WTC11 (cell line): Measurements from ENCODE around the gene DGCR2. TPM values are rescaled to one million over a fixed set of nuclear protein-coding genes. Genes with fewer than 3 reads are reported as not detected.

ENCODE experiments used
- ATAC-seq: fragments of 200-7000 bp; cut with Tn5 transposase; 2 replicates; pipeline ENCODE4 v1.10.0; 2021; ENCODE audit warnings: mild to moderate bottlenecking, moderate library complexity
- CTCF ChIA-PET: fragments of 300-600 bp; sonication (Branson Sonifier 250); formaldehyde crosslinking; loops from one replicate; lab custom pipeline; 2021; ENCODE audit warnings: antibody characterized with exemption; lab: Charles Lee
- POLR2A ChIA-PET: fragments of 350-600 bp; sonication (Branson Sonifier 250); formaldehyde crosslinking; loops from one replicate; lab custom pipeline; 2021; ENCODE audit warnings: antibody characterized with exemption; lab: Charles Lee
- DNase-seq: peaks from one replicate; pipeline ENCODE4 v3.0.0; 2021; ENCODE audit warnings: low spot score
- H3K27ac Mint-ChIP-seq: 2 replicates; pipeline ENCODE4 v1.8.0; 2021; ENCODE audit warnings: mixed read lengths
- H3K27me3 Mint-ChIP-seq: 2 replicates; pipeline ENCODE4 v1.8.0; 2021; ENCODE audit warnings: low read depth, mild to moderate bottlenecking, moderate library complexity, mixed read lengths
- H3K36me3 Mint-ChIP-seq: 2 replicates; pipeline ENCODE4 v1.8.0; 2021; ENCODE audit warnings: mixed read lengths
- H3K4me1 Mint-ChIP-seq: 2 replicates; pipeline ENCODE4 v1.8.0; 2022; ENCODE audit warnings: mixed read lengths
- H3K4me3 Mint-ChIP-seq: 2 replicates; pipeline ENCODE4 v1.8.0; 2021; ENCODE audit warnings: mild to moderate bottlenecking, moderate library complexity, mixed read lengths
- H3K9me3 Mint-ChIP-seq: 2 replicates; pipeline ENCODE4 v1.8.0; 2021; ENCODE audit warnings: mixed read lengths
- CREB1 ChIP-seq: sonication (generic); formaldehyde crosslinking; IDR thresholded peaks from 2 replicates; pipeline ENCODE4 v1.8.0; 2023; ENCODE audit warnings: mild to moderate bottlenecking, missing genetic modification reagents
- EMX1 ChIP-seq: fragments of 250-450 bp; sonication (Bioruptor Pico); IDR thresholded peaks from 2 replicates; pipeline ENCODE4 v1.8.0; 2021; ENCODE audit warnings: mild to moderate bottlenecking
- HMGA2 ChIP-seq: fragments of 250-450 bp; sonication (Bioruptor Pico); IDR thresholded peaks from 2 replicates; pipeline ENCODE4 v1.4.0; 2021; ENCODE audit warnings: mild to moderate bottlenecking, moderate library complexity
- IRF2 ChIP-seq: sonication (generic); formaldehyde crosslinking; IDR thresholded peaks from 2 replicates; pipeline ENCODE4 v1.8.0; 2022; ENCODE audit warnings: low read depth, missing genetic modification reagents, borderline replicate concordance
- ZNF317 ChIP-seq: sonication (generic); formaldehyde crosslinking; IDR thresholded peaks from 2 replicates; pipeline ENCODE4 v1.8.1; 2023; ENCODE audit warnings: low read depth, mild to moderate bottlenecking, moderate library complexity, missing genetic modification reagents, borderline replicate concordance
- total RNA-seq: library from RNA; stranded (reverse); gene quantifications from 3 replicates; pipeline ENCODE4 v1.2.3, GENCODE V29; 2021
- TF ChIP-seq, protein P1 (sequence below): sonication (generic); formaldehyde crosslinking; IDR thresholded peaks from 2 replicates; pipeline ENCODE4 v1.8.0; 2022; ENCODE audit warnings: mild to moderate bottlenecking, missing genetic modification reagents
- TF ChIP-seq, protein P2 (sequence below): sonication (generic); formaldehyde crosslinking; IDR thresholded peaks from 2 replicates; pipeline ENCODE4 v1.8.0; 2022; ENCODE audit warnings: mild to moderate bottlenecking, missing genetic modification reagents
- TF ChIP-seq, protein P3 (sequence below): sonication (generic); formaldehyde crosslinking; IDR thresholded peaks from 2 replicates; pipeline ENCODE4 v1.8.0; 2022; ENCODE audit warnings: missing genetic modification reagents
- TF ChIP-seq, protein P4 (sequence below): sonication (generic); formaldehyde crosslinking; IDR thresholded peaks from 2 replicates; pipeline ENCODE4 v1.8.1; 2023; ENCODE audit warnings: mild to moderate bottlenecking, missing genetic modification reagents
- TF ChIP-seq, protein P5 (sequence below): fragments of 250-450 bp; sonication (Bioruptor Pico); conservative IDR thresholded peaks from 2 replicates; pipeline ENCODE4 v1.9.0; 2021; ENCODE audit warnings: mild to moderate bottlenecking

DGCR2 gene
- total RNA-seq, 1 experiment from 2014 or later: 64.2 TPM

DNA sequence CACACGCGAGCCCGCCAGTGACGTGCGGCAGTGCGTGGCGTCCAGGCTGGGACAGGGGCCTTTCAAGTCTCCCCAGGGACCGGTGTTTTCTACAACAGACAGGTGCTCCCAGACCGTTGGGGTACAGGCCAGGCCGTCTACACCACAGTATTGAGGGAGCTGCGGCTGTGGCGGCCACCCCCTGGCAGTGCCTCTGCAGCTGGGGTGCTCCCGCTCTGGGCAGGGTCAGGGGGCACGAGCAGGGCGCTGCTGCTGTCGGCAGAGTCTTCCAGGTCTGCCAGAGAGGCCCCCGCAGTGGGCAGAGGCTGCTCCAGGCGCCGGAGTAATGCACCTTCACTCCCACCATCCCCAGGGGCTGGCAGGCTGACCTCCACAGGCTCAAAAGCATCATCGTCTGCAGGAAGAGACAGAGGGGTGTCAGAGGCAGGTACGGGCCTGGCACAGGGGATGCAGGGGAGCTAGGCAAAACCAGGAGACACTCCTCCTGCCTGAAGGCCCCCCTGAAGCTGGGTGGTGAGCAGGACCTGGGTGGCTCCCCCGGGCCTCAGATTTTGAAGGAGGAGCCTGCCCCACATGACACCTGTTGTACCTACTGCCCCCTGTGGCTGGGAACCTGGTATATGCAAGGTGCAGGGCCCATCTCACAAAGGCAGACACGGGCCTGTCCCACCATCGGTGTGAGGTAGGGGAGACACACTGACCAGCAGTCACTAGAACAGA is 83.3 kb downstream of the DGCR2 start (continued):
- TF ChIP-seq, protein P1, sequence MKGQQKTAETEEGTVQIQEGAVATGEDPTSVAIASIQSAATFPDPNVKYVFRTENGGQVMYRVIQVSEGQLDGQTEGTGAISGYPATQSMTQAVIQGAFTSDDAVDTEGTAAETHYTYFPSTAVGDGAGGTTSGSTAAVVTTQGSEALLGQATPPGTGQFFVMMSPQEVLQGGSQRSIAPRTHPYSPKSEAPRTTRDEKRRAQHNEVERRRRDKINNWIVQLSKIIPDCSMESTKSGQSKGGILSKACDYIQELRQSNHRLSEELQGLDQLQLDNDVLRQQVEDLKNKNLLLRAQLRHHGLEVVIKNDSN (CRISPR knock-in tag): no peak
- TF ChIP-seq IRF2: no peak
- TF ChIP-seq, protein P2, sequence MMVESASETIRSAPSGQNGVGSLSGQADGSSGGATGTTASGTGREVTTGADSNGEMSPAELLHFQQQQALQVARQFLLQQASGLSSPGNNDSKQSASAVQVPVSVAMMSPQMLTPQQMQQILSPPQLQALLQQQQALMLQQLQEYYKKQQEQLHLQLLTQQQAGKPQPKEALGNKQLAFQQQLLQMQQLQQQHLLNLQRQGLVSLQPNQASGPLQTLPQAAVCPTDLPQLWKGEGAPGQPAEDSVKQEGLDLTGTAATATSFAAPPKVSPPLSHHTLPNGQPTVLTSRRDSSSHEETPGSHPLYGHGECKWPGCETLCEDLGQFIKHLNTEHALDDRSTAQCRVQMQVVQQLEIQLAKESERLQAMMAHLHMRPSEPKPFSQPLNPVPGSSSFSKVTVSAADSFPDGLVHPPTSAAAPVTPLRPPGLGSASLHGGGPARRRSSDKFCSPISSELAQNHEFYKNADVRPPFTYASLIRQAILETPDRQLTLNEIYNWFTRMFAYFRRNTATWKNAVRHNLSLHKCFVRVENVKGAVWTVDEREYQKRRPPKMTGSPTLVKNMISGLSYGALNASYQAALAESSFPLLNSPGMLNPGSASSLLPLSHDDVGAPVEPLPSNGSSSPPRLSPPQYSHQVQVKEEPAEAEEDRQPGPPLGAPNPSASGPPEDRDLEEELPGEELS: no peak

DNA sequence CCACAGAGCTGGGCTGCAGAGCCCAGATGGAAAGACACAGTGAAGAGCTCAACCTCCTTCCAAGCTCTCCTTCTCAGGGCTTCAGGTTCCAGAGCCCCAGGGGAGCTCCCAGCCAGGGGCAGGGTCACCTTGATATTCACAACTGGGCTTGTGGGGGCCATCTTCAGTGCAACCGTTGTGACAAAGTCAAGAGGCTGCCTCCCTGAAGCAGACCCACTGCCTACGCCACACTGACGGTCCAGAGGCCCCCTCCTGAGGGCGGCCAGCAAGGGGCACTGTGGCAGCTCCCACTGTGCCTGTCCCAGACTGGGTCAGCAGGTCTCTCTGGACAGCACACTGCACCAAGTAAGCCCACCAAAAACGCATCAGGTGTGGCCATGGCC is 84.1 kb downstream of the DGCR2 start:
- H3K36me3 Mint-ChIP-seq: peaks cover 10% of the 10 kb centered on the region; the same call in 1 of the 2 replicates
- POLR2A ChIA-PET: no interaction called here
- TF ChIP-seq ZNF317: no peak
- no peak for TF ChIP-seq EMX1 (CRISPR knock-in tag)
- TF ChIP-seq, all 79 proteins: peak for 0
- H3K4me3 Mint-ChIP-seq: no peak overlapping the region
- peaks cover 2% of the 10 kb centered on the region; the same call in 1 of the 2 replicates for H3K27me3 Mint-ChIP-seq
- peak; percentile 7 for DNase-seq
- no peak overlapping the region for H3K27ac Mint-ChIP-seq
- no peaks in the 10 kb centered on the region for H3K9me3 Mint-ChIP-seq
- CTCF ChIA-PET: interaction anchor here (0.6 to 1.6 kb wide), 5 partner anchors 23 to 110 kb away, joined by 3 to 6 read pairs (median 3); partner anchors contain the start of gene ESS2
- ATAC-seq: no peak
- H3K4me1 Mint-ChIP-seq: no peaks in the 10 kb centered on the region; the same call in 1 of the 2 replicates

DNA sequence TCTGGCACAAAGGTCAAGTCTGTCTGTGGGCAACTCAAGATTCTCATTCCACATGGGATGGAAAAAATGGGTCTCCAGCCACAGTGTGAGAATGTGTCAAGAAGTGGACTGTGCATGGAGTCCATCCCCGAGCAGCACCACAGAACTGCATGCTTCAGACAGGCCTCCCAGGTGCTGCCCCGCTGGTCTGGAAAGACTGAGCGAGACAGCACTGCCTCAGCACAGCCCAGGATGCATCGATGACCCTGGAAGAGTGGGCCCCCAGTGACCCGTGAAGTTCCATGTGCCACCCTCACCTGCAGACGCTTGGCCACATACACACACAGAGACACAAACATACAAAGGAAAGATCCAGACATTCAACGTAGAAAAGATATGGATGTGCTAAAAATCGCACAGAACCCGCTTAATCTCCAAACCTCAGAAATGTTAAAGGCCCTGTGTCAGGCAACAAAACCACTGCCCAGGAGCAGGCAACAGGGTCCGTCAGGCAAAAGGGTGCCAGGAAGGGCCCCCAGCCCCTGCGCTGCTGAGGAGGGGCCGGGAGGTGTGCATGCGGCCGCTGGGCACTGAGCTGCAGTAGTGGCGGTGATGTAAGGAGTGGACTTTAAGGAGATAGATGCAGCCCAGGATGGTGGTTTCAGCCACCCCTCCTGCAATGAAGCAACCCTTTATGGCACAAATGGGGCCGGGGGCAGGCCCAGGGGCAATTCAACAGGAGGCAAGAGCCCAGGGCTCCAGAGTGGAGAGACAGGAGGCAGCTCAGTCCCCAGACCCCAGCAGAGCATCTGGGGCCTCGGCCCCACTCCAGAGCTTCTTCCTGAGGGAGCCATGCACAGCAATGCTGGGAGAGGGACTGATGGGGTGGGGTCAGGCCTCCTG is 84.7 kb downstream of the DGCR2 start:
- ATAC-seq: no peak
- H3K36me3 Mint-ChIP-seq: peaks cover 10% of the 10 kb centered on the region; the same call in 1 of the 2 replicates

More for the DNA sequence above, 84.7 kb downstream of the DGCR2 start:
- Mint-ChIP-seq H3K27me3 (peaks cover 8% of the 10 kb centered on the region), H3K9me3 (no peaks in the 10 kb centered on the region), H3K4me1 (no peaks in the 10 kb centered on the region; the same call in 1 of the 2 replicates), H3K4me3 (no peak overlapping the region), H3K27ac (peak overlapping the region; percentile 38; the same call in 1 of the 2 replicates)
- CTCF ChIA-PET: interaction anchor here (0.6 to 2.0 kb wide), 6 partner anchors 23 to 142 kb away, joined by 3 to 9 read pairs (median 4); partner anchors contain the start of genes ESS2 and SLC25A1
- DNase-seq: peak; percentile 4
- TF ChIP-seq CREB1 (CRISPR knock-in tag) (no peak), HMGA2 (CRISPR knock-in tag) (no peak)
- TF ChIP-seq, protein P3, sequence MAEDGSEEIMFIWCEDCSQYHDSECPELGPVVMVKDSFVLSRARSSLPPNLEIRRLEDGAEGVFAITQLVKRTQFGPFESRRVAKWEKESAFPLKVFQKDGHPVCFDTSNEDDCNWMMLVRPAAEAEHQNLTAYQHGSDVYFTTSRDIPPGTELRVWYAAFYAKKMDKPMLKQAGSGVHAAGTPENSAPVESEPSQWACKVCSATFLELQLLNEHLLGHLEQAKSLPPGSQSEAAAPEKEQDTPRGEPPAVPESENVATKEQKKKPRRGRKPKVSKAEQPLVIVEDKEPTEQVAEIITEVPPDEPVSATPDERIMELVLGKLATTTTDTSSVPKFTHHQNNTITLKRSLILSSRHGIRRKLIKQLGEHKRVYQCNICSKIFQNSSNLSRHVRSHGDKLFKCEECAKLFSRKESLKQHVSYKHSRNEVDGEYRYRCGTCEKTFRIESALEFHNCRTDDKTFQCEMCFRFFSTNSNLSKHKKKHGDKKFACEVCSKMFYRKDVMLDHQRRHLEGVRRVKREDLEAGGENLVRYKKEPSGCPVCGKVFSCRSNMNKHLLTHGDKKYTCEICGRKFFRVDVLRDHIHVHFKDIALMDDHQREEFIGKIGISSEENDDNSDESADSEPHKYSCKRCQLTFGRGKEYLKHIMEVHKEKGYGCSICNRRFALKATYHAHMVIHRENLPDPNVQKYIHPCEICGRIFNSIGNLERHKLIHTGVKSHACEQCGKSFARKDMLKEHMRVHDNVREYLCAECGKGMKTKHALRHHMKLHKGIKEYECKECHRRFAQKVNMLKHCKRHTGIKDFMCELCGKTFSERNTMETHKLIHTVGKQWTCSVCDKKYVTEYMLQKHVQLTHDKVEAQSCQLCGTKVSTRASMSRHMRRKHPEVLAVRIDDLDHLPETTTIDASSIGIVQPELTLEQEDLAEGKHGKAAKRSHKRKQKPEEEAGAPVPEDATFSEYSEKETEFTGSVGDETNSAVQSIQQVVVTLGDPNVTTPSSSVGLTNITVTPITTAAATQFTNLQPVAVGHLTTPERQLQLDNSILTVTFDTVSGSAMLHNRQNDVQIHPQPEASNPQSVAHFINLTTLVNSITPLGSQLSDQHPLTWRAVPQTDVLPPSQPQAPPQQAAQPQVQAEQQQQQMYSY: no peak
- TF ChIP-seq, protein P4, sequence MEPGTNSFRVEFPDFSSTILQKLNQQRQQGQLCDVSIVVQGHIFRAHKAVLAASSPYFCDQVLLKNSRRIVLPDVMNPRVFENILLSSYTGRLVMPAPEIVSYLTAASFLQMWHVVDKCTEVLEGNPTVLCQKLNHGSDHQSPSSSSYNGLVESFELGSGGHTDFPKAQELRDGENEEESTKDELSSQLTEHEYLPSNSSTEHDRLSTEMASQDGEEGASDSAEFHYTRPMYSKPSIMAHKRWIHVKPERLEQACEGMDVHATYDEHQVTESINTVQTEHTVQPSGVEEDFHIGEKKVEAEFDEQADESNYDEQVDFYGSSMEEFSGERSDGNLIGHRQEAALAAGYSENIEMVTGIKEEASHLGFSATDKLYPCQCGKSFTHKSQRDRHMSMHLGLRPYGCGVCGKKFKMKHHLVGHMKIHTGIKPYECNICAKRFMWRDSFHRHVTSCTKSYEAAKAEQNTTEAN (CRISPR knock-in tag): no peak
- TF ChIP-seq, protein P5, sequence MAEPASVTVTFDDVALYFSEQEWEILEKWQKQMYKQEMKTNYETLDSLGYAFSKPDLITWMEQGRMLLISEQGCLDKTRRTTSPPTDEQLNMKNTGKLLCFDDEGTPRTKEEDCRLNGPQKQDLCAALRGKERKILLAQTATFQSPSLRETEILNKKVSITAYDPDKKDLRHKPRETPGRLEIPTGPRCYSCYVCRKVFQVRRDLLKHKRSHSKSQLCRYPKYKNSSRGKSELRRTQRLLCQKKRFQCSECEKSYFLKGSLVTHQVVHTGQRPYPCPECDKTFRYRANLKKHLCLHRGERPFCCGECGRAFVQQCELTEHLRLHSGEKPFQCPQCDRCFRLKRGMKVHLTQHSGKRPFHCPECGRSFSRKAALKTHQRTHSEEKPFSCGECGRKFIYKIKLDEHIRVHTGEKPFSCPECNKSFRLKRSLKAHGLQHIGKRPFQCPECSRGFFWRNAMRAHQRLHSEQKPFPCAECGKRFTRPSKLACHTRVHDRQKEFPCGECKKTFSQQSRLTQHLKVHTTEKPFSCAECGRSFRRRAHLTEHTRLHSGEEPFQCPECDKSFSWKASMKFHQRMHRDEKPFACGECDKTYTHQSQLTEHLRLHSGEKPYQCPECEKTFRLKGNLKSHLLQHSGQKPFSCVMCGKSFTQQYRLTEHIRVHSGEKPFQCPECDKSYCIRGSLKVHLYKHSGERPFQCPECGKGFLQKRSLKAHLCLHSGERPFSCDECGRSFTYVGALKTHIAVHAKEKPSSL (CRISPR knock-in tag): no peak
- POLR2A ChIA-PET: no interaction called here
